Skeletal muscle tissue (tissue), 4 donors: ENCODE results near the gene TNS1. TPM values are rescaled to one million over a fixed set of nuclear protein-coding genes. Genes with fewer than 3 reads are reported as not detected.

ENCODE experiments used
- H3K27ac ChIP-seq: one replicate; pipeline ENCODE4 v1.7.0; 2013; ENCODE audit warnings: mild to moderate bottlenecking, low read depth, low read length, inconsistent platforms
- H3K27me3 ChIP-seq, 3 donors: one replicate each; pipeline ENCODE4 v1.7.0; 2013; ENCODE audit warnings: low read length in 3 of 3; ENCODE audit not compliant: control insufficient read depth in 3 of 3, insufficient read depth in 3 of 3
- H3K36me3 ChIP-seq, 3 donors: one replicate each; pipeline ENCODE4 v1.7.0; 2013; ENCODE audit warnings: low read length in 3 of 3; ENCODE audit not compliant: control insufficient read depth in 3 of 3, insufficient read depth in 3 of 3
- H3K4me1 ChIP-seq, 3 donors: one replicate each; pipeline ENCODE4 v1.7.0; 2013; ENCODE audit warnings: low read length in 3 of 3, mild to moderate bottlenecking in 3 of 3; ENCODE audit not compliant: control insufficient read depth in 3 of 3, insufficient read depth in 3 of 3
- H3K4me3 ChIP-seq, 3 donors: one replicate each; pipeline ENCODE4 v1.7.0; 2013; ENCODE audit warnings: low read length in 3 of 3
- H3K9ac ChIP-seq, 3 donors: one replicate each; pipeline ENCODE4 v1.7.0; 2013; ENCODE audit warnings: low read length in 3 of 3, mild to moderate bottlenecking in 3 of 3, moderate library complexity in 2 of 3, low read depth in 1 of 3
- H3K9me3 ChIP-seq, 3 donors: one replicate each; pipeline ENCODE4 v1.7.0; 2013; ENCODE audit warnings: low read length in 3 of 3; ENCODE audit not compliant: control insufficient read depth in 3 of 3
- total RNA-seq: library from RNA; depleted of rRNA; stranded (reverse); fragments of >200 nt; gene quantifications from one replicate; pipeline ENCODE4 v1.2.3, GENCODE V29; 2014
- donor health status: Osteomylitis.

TNS1 gene
- total RNA-seq, 1 donor from 2014 or later, result 73.1 TPM

DNA sequence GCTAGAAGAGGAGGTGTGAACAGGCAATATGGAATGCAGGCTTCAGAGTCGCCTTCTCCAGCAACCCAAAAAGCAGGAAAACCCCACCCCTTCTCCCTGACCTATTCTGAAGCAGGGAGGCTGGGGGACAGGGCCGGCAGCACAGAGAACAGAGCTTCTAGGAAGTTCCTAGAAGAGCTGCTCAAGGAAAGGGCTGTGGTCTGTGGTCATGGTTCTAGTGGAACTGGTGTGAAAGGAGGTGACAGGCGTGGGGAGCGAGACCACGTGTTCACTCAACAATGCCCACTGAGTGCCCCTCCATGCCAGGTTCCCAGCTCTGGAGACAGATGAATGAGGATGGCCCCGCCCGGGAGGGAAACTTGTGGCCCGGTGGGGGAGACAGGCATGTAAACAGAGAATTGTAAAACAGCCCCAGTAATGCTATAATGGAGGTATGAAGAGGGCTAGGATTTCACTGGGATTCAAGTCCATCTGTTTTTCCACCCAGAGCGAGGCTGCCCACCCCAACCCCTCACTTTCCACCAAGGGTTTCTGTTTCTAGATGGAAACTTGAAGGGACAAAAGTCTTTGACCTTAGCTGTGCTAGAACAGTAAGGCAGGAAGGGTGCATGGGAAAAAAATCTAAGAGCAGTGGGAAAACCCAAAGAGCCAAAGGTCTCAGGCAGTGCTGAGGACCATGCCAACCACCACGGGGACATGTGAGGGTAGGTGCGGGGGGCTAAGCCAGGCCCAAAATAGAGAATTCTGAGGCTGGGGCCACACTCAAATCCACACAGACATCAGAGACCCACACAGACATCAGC, 71.8 kb downstream of the TNS1 start:
- Histone ChIP-seq H3K9ac (peak overlapping the region in 2 of 3 donors; percentile 27 to 54), H3K4me1 (peaks cover 93 to 96% (median 95%) of the 10 kb centered on the region in 3 donors), H3K9me3 (no peaks in the 10 kb centered on the region), H3K36me3 (no peaks in the 10 kb centered on the region), H3K27me3 (no peaks in the 10 kb centered on the region), H3K4me3 (peak overlapping the region in 2 of 3 donors; percentile 3 to 22), H3K27ac (peak overlapping the region; percentile 87)

- H3K9ac ChIP-seq, result peak overlapping the region; percentile 23 to 54 (median 46)
- H3K36me3 ChIP-seq, result no peaks in the 10 kb centered on the region
- peak overlapping the region; percentile 87 for H3K27ac ChIP-seq
- peaks cover 87 to 90% (median 87%) of the 10 kb centered on the region in 3 donors for H3K4me1 ChIP-seq
- no peaks in the 10 kb centered on the region for H3K9me3 ChIP-seq
- H3K4me3 ChIP-seq, result peak overlapping the region in 2 of 3 donors; percentile 3 to 22
- no peaks in the 10 kb centered on the region for H3K27me3 ChIP-seq
These were observed 72.8 kb downstream of the TNS1 start for GRCh38 chr2:217929757-217930707.

DNA sequence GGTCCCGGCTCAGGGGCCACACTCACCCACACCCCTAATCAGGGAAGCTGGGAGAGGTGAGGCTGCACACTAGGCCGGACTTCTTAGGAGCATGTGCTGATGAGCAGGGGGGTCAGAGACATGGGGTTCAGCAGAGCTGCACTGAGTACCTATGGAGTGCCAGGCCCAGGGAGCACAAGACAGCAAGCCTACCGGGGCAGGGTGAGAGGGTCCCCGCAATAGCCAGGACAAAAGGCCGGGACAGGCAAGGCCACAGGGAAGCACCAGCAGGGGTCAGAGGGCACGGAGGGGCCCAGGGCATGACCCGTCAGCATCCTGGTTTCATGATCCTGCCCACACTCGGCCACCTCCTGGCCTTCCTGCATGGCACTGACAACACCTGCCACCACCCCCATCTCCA, 73.5 kb downstream of the TNS1 start:
- H3K27ac ChIP-seq, result peak overlapping the region; percentile 87
- peaks cover 79 to 85% (median 79%) of the 10 kb centered on the region in 3 donors for H3K4me1 ChIP-seq
- no peaks in the 10 kb centered on the region for H3K9me3 ChIP-seq
- peak overlapping the region; percentile 28 to 66 (median 40) for H3K9ac ChIP-seq
- H3K36me3 ChIP-seq, result no peaks in the 10 kb centered on the region
- H3K4me3 ChIP-seq, result no peak overlapping the region
- H3K27me3 ChIP-seq, result no peaks in the 10 kb centered on the region

DNA sequence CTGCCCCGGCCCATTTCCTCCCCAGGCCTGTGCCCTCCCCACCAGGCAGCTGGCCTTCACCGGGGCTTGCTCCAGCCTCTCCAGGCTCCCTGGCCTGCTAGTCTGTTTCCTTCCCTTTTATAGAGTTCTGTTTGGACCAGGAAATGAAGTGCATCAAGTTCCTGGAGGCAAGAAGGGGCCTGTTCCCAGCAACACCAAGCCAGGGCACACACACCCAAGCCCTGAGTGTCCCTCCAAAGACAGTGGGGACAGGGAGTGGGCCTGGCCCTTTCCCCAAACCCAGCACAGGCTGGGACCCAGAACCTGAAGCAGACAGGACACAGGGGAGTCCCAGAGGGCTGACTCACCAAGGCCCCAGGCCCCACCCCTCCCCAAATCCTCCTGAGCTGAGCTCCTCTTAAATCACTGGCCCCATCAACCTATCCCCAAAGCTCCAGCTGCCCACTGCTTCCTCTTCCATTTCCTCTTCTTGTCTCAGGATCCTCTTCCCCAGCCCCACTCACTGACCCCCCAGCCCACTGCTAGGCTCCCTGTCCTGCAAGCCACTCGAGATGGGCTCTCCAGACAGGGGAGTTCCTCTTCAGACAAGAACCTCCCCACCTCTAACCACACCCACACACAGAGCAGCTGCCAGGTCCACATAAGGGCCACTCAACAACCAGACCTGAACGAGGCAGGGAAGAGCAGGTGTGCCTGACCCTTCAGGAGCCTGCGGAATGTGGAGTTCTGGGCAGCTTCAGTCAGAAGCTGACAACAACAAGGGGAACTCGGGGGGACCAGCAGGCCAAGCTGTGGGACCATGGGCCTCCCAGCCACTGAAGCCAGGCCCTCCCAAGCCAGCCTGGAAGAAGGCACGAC, 74.2 kb downstream of the TNS1 start:
- Histone ChIP-seq H3K4me3 (peak overlapping the region in 1 of 3 donors; percentile 13), H3K9me3 (no peaks in the 10 kb centered on the region), H3K9ac (peak overlapping the region; percentile 28 to 71 (median 66)), H3K36me3 (no peaks in the 10 kb centered on the region), H3K4me1 (peaks cover 76 to 84% (median 76%) of the 10 kb centered on the region in 3 donors), H3K27me3 (no peaks in the 10 kb centered on the region), H3K27ac (peak overlapping the region; percentile 87)

DNA sequence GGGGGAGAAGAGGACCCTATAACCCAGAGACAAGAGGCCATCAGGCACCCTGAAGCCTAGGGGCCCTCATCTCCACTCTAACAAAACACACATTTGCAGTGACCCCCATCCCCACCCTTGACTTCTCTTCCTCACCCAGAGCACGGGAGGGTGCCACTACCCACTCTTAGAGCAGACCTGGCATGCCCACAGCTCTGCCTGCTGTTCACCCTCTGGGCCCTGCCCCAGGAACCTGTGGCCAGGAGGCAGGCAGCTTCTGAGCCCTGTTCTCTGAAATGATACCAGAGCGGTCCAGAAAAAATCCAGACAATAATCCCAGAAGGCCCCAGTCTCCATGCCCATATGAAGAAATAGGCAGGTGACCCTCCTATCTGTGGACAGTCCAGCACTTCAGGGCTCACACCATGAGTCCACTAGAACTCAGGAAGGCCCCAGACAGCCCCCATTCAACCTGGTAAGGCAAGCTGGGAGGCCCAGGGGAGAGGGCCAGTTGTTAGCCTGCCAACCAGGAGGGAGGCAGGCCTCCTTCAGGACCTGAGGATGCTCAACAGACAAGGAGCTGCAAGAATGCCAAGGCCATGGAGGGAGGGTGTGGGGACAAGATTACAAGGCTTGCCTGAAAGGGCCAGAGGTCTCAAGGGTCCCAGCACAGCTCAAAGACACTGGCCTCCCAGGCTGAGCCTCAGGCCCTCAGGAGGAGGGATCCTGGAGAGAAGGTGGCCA, 75.0 kb downstream of the TNS1 start:
- Histone ChIP-seq H3K9ac (peak overlapping the region; percentile 27 to 71 (median 66)), H3K4me3 (peak overlapping the region in 1 of 3 donors; percentile 13)

GRCh38 chr2:217926801-217927200, 76.0 kb downstream of the TNS1 start:
- Histone ChIP-seq H3K9ac (no peak overlapping the region), H3K9me3 (no peaks in the 10 kb centered on the region), H3K27me3 (no peaks in the 10 kb centered on the region), H3K4me1 (peaks cover 75 to 85% (median 76%) of the 10 kb centered on the region in 3 donors), H3K36me3 (no peaks in the 10 kb centered on the region), H3K4me3 (no peak overlapping the region), H3K27ac (peak overlapping the region; percentile 87)

More for the DNA sequence above, 75.0 kb downstream of the TNS1 start:
- Histone ChIP-seq H3K27me3 (no peaks in the 10 kb centered on the region), H3K36me3 (no peaks in the 10 kb centered on the region), H3K27ac (peak overlapping the region; percentile 87), H3K4me1 (peaks cover 74 to 84% (median 76%) of the 10 kb centered on the region in 3 donors), H3K9me3 (no peaks in the 10 kb centered on the region)

DNA sequence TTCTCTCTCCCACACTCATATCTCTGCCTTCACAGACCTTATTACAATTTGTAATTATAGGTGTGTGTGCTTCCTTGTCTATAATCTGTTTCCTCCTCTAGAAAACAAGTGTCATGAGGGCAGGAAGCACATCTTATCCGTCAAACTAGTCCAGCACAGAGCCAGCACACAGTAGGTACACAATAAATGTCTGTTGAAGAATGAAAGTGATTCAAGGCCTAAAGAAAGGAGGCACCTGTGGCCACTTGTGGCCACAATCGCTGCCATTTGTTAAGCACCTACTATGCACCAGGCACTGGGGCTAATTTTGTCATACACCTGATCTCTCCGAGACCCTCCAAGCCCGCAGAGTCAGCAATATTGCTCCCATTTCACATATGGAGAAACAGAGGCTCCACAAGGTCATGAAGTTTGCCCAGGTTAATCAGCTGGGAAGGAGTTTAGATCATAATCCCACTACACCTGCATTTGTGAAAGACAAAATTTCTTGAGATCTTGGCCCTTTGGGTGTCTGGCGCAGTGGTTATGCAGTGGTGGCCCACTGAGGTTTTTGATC, 78.4 kb downstream of the TNS1 start:
- Histone ChIP-seq H3K36me3 (peaks cover 0 to 2% (median 2%) of the 10 kb centered on the region in 3 donors), H3K27me3 (no peaks in the 10 kb centered on the region), H3K4me3 (no peak overlapping the region), H3K27ac (peak overlapping the region; percentile 6), H3K4me1 (peaks cover 77 to 86% (median 78%) of the 10 kb centered on the region in 3 donors), H3K9me3 (no peaks in the 10 kb centered on the region), H3K9ac (no peak overlapping the region)

GRCh38 chr2:217923007-217923686, 79.6 kb downstream of the TNS1 start:
- Histone ChIP-seq H3K27me3 (no peaks in the 10 kb centered on the region), H3K36me3 (peaks cover 0 to 10% (median 7%) of the 10 kb centered on the region in 3 donors), H3K4me3 (peak overlapping the region in 1 of 3 donors; percentile 22), H3K27ac (peak overlapping the region; percentile 92), H3K4me1 (peaks cover 77 to 85% (median 77%) of the 10 kb centered on the region in 3 donors), H3K9me3 (no peaks in the 10 kb centered on the region), H3K9ac (peak overlapping the region in 1 of 3 donors; percentile 82)
